ENCODE data around the gene SAMD11.
A peak's percentile ranks its signal among the peaks of the same experiment; 100 is the strongest.
"Not testable (repeated sequence)": the region's sequence is repeated elsewhere in the genome, so short reads cannot be mapped to it uniquely, and the experiment has no call there.

The SAMD11 gene

GRCh38 chr1:945688-946556 is 22.2 kb downstream of the SAMD11 start:
- DNase-seq = no peak

- DNase-seq = not testable (repeated sequence)
Observed at GRCh38 chr1:946811-947210, 23.1 kb downstream of the SAMD11 start.

GRCh38 chr1:947958-948357 is 24.2 kb downstream of the SAMD11 start:
- DNase-seq = no peak

- no peak for DNase-seq
Observed at GRCh38 chr1:950268-950667, 26.5 kb downstream of the SAMD11 start.

GRCh38 chr1:950881-951280 is 27.2 kb downstream of the SAMD11 start:
- no peak for DNase-seq

- DNase-seq = no peak
Observed at GRCh38 chr1:951364-951763, 27.6 kb downstream of the SAMD11 start.

- no peak for DNase-seq
Observed at GRCh38 chr1:952201-952600, 28.5 kb downstream of the SAMD11 start.

GRCh38 chr1:952603-953002 is 28.9 kb downstream of the SAMD11 start:
- no peak for DNase-seq

GRCh38 chr1:953524-954320 is 30.0 kb downstream of the SAMD11 start:
- DNase-seq = no peak

GRCh38 chr1:954927-955326 is 31.2 kb downstream of the SAMD11 start:
- no peak for DNase-seq

- no peak for DNase-seq
Observed at GRCh38 chr1:955474-955873, 31.8 kb downstream of the SAMD11 start.

GRCh38 chr1:956636-957035 is 32.9 kb downstream of the SAMD11 start:
- no peak for DNase-seq

- DNase-seq = peak; percentile 96
Observed at GRCh38 chr1:958823-959730, 35.4 kb downstream of the SAMD11 start, which contains the start of gene NOC2L. NOC2L (minus strand) TSS chr1:959256; CDS start chr1:959240, 16 bp downstream.

GRCh38 chr1:959731-960362 is 36.1 kb downstream of the SAMD11 start:
- peak; percentile 21 for DNase-seq

- peak; percentile 83 for DNase-seq
Observed at GRCh38 chr1:960363-961131, 36.8 kb downstream of the SAMD11 start, which contains the start of gene KLHL17. KLHL17 (plus strand) TSS chr1:960584; CDS start chr1:960694, 110 bp downstream.

GRCh38 chr1:961132-961669 is 37.5 kb downstream of the SAMD11 start:
- no peak for DNase-seq

- DNase-seq = no peak
Observed at GRCh38 chr1:962381-963300, 38.9 kb downstream of the SAMD11 start.

GRCh38 chr1:963301-963651 is 39.6 kb downstream of the SAMD11 start:
- no peak for DNase-seq

GRCh38 chr1:963746-964525 is 40.2 kb downstream of the SAMD11 start:
- DNase-seq = no peak

All from CD4-positive, alpha-beta T cell treated with Interleukin-6 for 4 hours (primary cell).